ENCODE measurements around the gene RASSF8. TPM values are rescaled to one million over a fixed set of nuclear protein-coding genes. Genes with fewer than 3 reads are reported as not detected.

Gene RASSF8
- total RNA-seq, 4 donors from 2014 or later: 93.2 to 127 (median 111) TPM

GRCh38 chr12:25993901-25994651 is 35.6 kb downstream of the RASSF8 start:
- Histone ChIP-seq H3K27me3 (no peaks in the 10 kb centered on the region), H3K4me3 (no peak overlapping the region), H3K27ac (peak overlapping the region; percentile 52 to 80 (median 66)), H3K4me1 (peaks cover 5 to 82% (median 23%) of the 10 kb centered on the region in 3 donors), H3K36me3 (no peaks in the 10 kb centered on the region), H3K9me3 (no peaks in the 10 kb centered on the region)
- no peak for ATAC-seq
- TF ChIP-seq EP300 (IDR thresholded peaks at IDR 0.05) (no peak), POLR2A (IDR thresholded peaks at IDR 0.05) (no peak), CTCF (IDR thresholded peaks at IDR 0.05) (no peak), POLR2AphosphoS5 (IDR thresholded peaks at IDR 0.05) (peak; percentile 55)
- WGBS, 2 donors (ENCODE audit: low coverage in 1 of 2): 42 to 63% methylated on average over 3 of the region's 3 CpGs

- no peak for TF ChIP-seq EP300 (IDR thresholded peaks at IDR 0.05)
- TF ChIP-seq POLR2AphosphoS5 (IDR thresholded peaks at IDR 0.05): no peak
- no peak for TF ChIP-seq CTCF (IDR thresholded peaks at IDR 0.05)
- no peak for TF ChIP-seq POLR2A (IDR thresholded peaks at IDR 0.05)
- 53 to 68% methylated on average over 2 of the region's 2 CpGs for WGBS, 2 donors (ENCODE audit: low coverage in 1 of 2)
- H3K4me1 ChIP-seq: peaks cover 5 to 81% (median 23%) of the 10 kb centered on the region in 3 donors
Observed at GRCh38 chr12:25994901-25995625, 36.6 kb downstream of the RASSF8 start.

GRCh38 chr12:25995906-25996305 is 37.4 kb downstream of the RASSF8 start:
- H3K27ac ChIP-seq: peak overlapping the region; percentile 52 to 69 (median 64)
- 60 to 80% methylated on average over 2 of the region's 2 CpGs for WGBS, 2 donors (ENCODE audit: low coverage in 1 of 2)
- no peak for ATAC-seq

More at GRCh38 chr12:25994901-25995625, 36.6 kb downstream of the RASSF8 start:
- Histone ChIP-seq H3K9me3 (no peaks in the 10 kb centered on the region), H3K27ac (peak overlapping the region; percentile 52 to 80 (median 66)), H3K36me3 (no peaks in the 10 kb centered on the region), H3K27me3 (no peaks in the 10 kb centered on the region), H3K4me3 (no peak overlapping the region)
- no peak for ATAC-seq

DNA sequence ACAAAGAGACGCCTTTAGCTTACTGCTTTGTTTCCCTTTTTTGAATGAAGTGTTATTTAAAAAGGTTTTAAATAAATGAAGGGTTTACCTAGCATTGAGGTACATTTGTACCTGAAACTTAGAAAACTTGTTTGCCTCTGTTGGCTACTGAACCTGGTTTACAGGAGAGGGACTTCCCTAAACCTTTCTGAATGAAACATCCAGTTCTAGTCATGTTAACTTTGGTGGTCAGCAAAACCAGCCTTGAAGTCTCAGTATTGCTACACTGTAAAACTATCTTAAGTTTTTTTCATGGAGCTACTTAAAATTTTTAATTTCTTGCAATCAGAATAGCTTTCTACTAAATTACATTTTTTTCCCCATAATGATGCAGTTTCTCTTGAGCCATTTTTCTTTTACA is 38.2 kb downstream of the RASSF8 start:
- H3K36me3 ChIP-seq: no peaks in the 10 kb centered on the region
- H3K27ac ChIP-seq: peak overlapping the region; percentile 30 to 69 (median 64)
- H3K4me3 ChIP-seq: no peak overlapping the region
- no peak for ATAC-seq
- WGBS, 2 donors (ENCODE audit: low coverage in 1 of 2): 65 to 100% methylated on average over 1 of the region's 1 CpG
- H3K4me1 ChIP-seq: peaks cover 5 to 93% (median 23%) of the 10 kb centered on the region in 3 donors
- no peaks in the 10 kb centered on the region for H3K27me3 ChIP-seq
- no peak for TF ChIP-seq POLR2AphosphoS5 (IDR thresholded peaks at IDR 0.05)
- TF ChIP-seq CTCF (IDR thresholded peaks at IDR 0.05): no peak
- no peak for TF ChIP-seq EP300 (IDR thresholded peaks at IDR 0.05)
- TF ChIP-seq POLR2A (IDR thresholded peaks at IDR 0.05): no peak
- H3K9me3 ChIP-seq: no peaks in the 10 kb centered on the region

More at GRCh38 chr12:25995906-25996305, 37.4 kb downstream of the RASSF8 start:
- Histone ChIP-seq H3K36me3 (no peaks in the 10 kb centered on the region), H3K4me1 (peaks cover 5 to 85% (median 23%) of the 10 kb centered on the region in 3 donors), H3K4me3 (no peak overlapping the region), H3K27me3 (no peaks in the 10 kb centered on the region), H3K9me3 (no peaks in the 10 kb centered on the region)
- TF ChIP-seq POLR2A (IDR thresholded peaks at IDR 0.05) (no peak), EP300 (IDR thresholded peaks at IDR 0.05) (no peak)

- peak; percentile 65 for ATAC-seq
- Histone ChIP-seq H3K27me3 (no peaks in the 10 kb centered on the region), H3K27ac (peak overlapping the region; percentile 52 to 69 (median 64)), H3K36me3 (no peaks in the 10 kb centered on the region), H3K4me3 (no peak overlapping the region), H3K9me3 (no peaks in the 10 kb centered on the region), H3K4me1 (peaks cover 5 to 88% (median 23%) of the 10 kb centered on the region in 3 donors)
- TF ChIP-seq POLR2AphosphoS5 (IDR thresholded peaks at IDR 0.05) (peak; percentile 75), EP300 (IDR thresholded peaks at IDR 0.05) (no peak)
- WGBS, 2 donors (ENCODE audit: low coverage in 1 of 2): 29 to 40% methylated on average over 6 of the region's 6 CpGs
Observed at GRCh38 chr12:25997201-25997963, 38.9 kb downstream of the RASSF8 start.
